Fibroblast of pulmonary artery (primary cell): ENCODE data around the gene UGT1A1.

Experiments
- DNase-seq: peaks from one replicate; pipeline ENCODE4 v3.0.0-alpha.2; 2010; ENCODE audit warnings: low read depth
- H3K4me3 ChIP-seq: replicated peaks from 2 replicates; pipeline ENCODE4 v1.5.1; 2011; ENCODE audit warnings: low read depth, mild to moderate bottlenecking, control low read depth, low read length, moderate library complexity
- CTCF ChIP-seq: IDR thresholded peaks from 2 replicates; pipeline ENCODE4 v1.5.1; 2011; ENCODE audit warnings: mild to moderate bottlenecking, control low read depth, low read length, inconsistent platforms; ENCODE audit errors: missing control alignments

The UGT1A1 gene

GRCh38 chr2:233802132-233802815, 42.2 kb downstream of the UGT1A1 start:
- no peak overlapping the region for H3K4me3 ChIP-seq
- no peak for DNase-seq
- no peak for TF ChIP-seq CTCF

GRCh38 chr2:233803292-233803911, 43.3 kb downstream of the UGT1A1 start:
- no peak for DNase-seq
- H3K4me3 ChIP-seq = no peak overlapping the region
- no peak for TF ChIP-seq CTCF

GRCh38 chr2:233803994-233804393, 43.9 kb downstream of the UGT1A1 start:
- no peak for DNase-seq
- no peak overlapping the region for H3K4me3 ChIP-seq
- no peak for TF ChIP-seq CTCF

GRCh38 chr2:233807215-233807865, 47.3 kb downstream of the UGT1A1 start:
- H3K4me3 ChIP-seq = no peak overlapping the region
- no peak for DNase-seq
- TF ChIP-seq CTCF = no peak

DNA sequence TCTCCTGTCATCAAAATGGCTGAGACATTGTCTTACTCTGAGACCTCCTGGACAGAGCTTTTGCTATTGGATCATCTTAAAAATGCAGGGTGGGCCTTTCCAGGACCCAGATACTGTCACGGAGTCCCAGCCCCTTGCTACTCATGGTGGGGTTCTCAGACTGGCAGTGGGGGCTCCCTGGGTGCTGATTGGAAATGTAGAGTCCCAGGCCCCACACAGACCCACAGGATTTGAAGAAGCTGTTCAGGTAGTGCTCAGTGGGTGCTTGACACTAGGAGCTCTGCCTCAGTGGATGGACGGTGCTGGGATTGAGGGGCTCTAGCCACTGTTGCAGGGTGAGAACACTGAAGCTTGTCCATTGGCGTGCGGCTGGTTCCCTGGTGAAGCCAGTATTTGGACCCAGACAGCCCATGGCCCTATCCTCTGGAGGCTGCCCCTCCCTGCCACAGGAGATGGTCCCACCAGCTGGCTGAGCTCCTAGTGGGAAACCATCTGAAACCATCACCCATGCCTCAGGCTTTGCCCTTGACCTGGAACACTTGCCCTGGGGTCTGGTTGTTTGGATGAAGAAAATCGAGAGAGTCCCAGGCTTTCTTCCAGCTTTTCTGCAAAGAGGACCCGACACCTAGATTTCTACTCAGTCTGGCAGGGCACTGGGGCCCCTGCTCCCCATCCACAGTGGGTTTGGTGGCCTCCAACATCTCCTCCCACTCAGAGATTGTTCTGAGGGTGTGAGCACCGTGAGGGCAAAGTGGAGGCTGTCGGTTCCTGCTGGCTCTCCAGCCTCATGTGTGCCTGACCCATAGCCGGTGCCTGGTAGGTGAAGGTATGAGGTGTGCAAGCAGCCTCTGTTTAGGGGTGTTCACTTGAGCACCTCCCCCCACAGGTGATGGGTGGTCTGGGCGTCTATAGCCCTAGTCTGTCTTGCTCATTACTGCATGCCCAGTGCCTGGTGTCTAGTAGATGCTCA, 48.2 kb downstream of the UGT1A1 start:
- TF ChIP-seq CTCF = no peak
- no peak for DNase-seq
- H3K4me3 ChIP-seq = no peak overlapping the region

- no peak for DNase-seq
- H3K4me3 ChIP-seq = no peak overlapping the region
- TF ChIP-seq CTCF = no peak
These were observed 50.3 kb downstream of the UGT1A1 start for GRCh38 chr2:233810385-233810784.
